Measurements from ENCODE around the gene DYRK4.

DNA sequence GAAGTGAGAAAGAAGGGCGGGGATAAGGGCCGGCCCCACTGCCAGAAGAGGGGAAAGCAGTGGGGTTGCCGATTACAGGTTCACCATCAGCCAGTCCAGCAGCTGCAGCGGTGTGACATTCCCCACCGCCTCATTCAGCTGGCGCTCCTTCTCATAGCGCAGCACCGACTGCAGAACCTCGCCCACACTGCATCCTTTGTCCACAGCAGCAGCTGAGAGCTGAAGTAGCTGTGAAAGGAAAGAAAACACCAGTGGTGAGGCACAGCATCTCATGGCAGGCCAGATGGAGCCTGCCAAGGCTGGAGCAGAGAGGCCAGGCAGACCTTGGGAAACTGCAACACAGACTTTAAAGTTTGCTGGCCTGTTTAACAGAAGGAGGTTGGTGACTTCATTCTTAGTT, 53.7 kb downstream of the DYRK4 start:
- TF ChIP-seq TAF1 (IDR thresholded peaks at IDR 0.05; ENCODE audit: borderline replicate concordance, insufficient read depth, low read length) (no peak), POLR2AphosphoS5 (IDR thresholded peaks at IDR 0.05; ENCODE audit: low read depth, low read length) (no peak), SIN3A (IDR thresholded peaks at IDR 0.05; ENCODE audit: borderline replicate concordance, insufficient read depth, low read length) (no peak)
- TF ChIP-seq, protein P1, sequence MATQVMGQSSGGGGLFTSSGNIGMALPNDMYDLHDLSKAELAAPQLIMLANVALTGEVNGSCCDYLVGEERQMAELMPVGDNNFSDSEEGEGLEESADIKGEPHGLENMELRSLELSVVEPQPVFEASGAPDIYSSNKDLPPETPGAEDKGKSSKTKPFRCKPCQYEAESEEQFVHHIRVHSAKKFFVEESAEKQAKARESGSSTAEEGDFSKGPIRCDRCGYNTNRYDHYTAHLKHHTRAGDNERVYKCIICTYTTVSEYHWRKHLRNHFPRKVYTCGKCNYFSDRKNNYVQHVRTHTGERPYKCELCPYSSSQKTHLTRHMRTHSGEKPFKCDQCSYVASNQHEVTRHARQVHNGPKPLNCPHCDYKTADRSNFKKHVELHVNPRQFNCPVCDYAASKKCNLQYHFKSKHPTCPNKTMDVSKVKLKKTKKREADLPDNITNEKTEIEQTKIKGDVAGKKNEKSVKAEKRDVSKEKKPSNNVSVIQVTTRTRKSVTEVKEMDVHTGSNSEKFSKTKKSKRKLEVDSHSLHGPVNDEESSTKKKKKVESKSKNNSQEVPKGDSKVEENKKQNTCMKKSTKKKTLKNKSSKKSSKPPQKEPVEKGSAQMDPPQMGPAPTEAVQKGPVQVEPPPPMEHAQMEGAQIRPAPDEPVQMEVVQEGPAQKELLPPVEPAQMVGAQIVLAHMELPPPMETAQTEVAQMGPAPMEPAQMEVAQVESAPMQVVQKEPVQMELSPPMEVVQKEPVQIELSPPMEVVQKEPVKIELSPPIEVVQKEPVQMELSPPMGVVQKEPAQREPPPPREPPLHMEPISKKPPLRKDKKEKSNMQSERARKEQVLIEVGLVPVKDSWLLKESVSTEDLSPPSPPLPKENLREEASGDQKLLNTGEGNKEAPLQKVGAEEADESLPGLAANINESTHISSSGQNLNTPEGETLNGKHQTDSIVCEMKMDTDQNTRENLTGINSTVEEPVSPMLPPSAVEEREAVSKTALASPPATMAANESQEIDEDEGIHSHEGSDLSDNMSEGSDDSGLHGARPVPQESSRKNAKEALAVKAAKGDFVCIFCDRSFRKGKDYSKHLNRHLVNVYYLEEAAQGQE (IDR thresholded peaks at IDR 0.05; ENCODE audit: insufficient read depth in 1 of 2, low read depth in 2 of 2, low read length in 2 of 2): no peak

Measured in PFSK-1 (cell line).